GM23248 (cell line): ENCODE measurements around the gene TPCN1. TPM values are rescaled to one million over a fixed set of nuclear protein-coding genes. Genes with fewer than 3 reads are reported as not detected.

Experiments
- DNase-seq: peaks from one replicate; pipeline ENCODE4 v3.0.0-alpha.2; 2015
- H2AFZ ChIP-seq: fragments of 200-600 bp; sonication (generic); 2 replicates; pipeline ENCODE4 v1.6.1; 2016; ENCODE audit warnings: antibody characterized with exemption
- H3F3A ChIP-seq: fragments of 200-600 bp; sonication (generic); 2 replicates; pipeline ENCODE4 v1.6.1; 2016; ENCODE audit warnings: mild to moderate bottlenecking, antibody characterized with exemption, mixed run types; ENCODE audit not compliant: insufficient read depth
- H3K27ac ChIP-seq: fragments of 200-600 bp; sonication (generic); 2 replicates; pipeline ENCODE4 v1.5.1; 2016; ENCODE audit warnings: mild to moderate bottlenecking
- H3K27me3 ChIP-seq: fragments of 200-600 bp; sonication (generic); replicated peaks from 2 replicates; pipeline ENCODE4 v1.6.1; 2016; ENCODE audit warnings: mild to moderate bottlenecking; ENCODE audit not compliant: insufficient read depth
- H3K36me3 ChIP-seq: fragments of 200-600 bp; sonication (generic); 2 replicates; pipeline ENCODE4 v1.6.1; 2016; ENCODE audit warnings: low read depth, mild to moderate bottlenecking
- H3K4me1 ChIP-seq: fragments of 200-600 bp; sonication (generic); 2 replicates; pipeline ENCODE4 v1.6.1; 2016; ENCODE audit warnings: mild to moderate bottlenecking; ENCODE audit not compliant: insufficient read depth
- H3K4me2 ChIP-seq: fragments of 200-600 bp; sonication (generic); one replicate; pipeline ENCODE4 v1.6.1; 2016; ENCODE audit warnings: mild to moderate bottlenecking; ENCODE audit not compliant: unreplicated experiment
- H3K4me3 ChIP-seq: fragments of 200-600 bp; sonication (generic); 2 replicates; pipeline ENCODE4 v1.5.1; 2016; ENCODE audit warnings: mild to moderate bottlenecking
- H3K79me2 ChIP-seq: fragments of 200-600 bp; sonication (generic); 2 replicates; pipeline ENCODE4 v1.6.1; 2016; ENCODE audit warnings: mild to moderate bottlenecking; ENCODE audit not compliant: insufficient read depth
- H3K9ac ChIP-seq: fragments of 200-600 bp; sonication (generic); 2 replicates; pipeline ENCODE4 v1.6.1; 2016; ENCODE audit warnings: mild to moderate bottlenecking
- H3K9me2 ChIP-seq: fragments of 200-600 bp; sonication (generic); 2 replicates; pipeline ENCODE4 v1.6.1; 2016; ENCODE audit warnings: mixed run types, mild to moderate bottlenecking, moderate library complexity; ENCODE audit not compliant: insufficient read depth
- H3K9me3 ChIP-seq: fragments of 200-600 bp; sonication (generic); one replicate; pipeline ENCODE4 v1.6.1; 2017; ENCODE audit warnings: low read depth
- H4K20me1 ChIP-seq: fragments of 200-600 bp; sonication (generic); 2 replicates; pipeline ENCODE4 v1.6.0; 2016; ENCODE audit not compliant: insufficient read depth
- EZH2 ChIP-seq: fragments of 200-600 bp; sonication (generic); IDR thresholded peaks from 2 replicates; pipeline ENCODE4 v1.6.1; 2018; ENCODE audit warnings: antibody characterized with exemption, mild to moderate bottlenecking; ENCODE audit not compliant: insufficient read depth, poor library complexity, severe bottlenecking
- EZH2phosphoT487 ChIP-seq: fragments of 200-600 bp; sonication (generic); IDR thresholded peaks from 2 replicates; pipeline ENCODE4 v1.6.1; 2018; ENCODE audit warnings: antibody characterized with exemption, moderate library complexity, mild to moderate bottlenecking, low read depth; ENCODE audit not compliant: insufficient read depth
- WGBS, 2 experiments: methylation state at CpG; one replicate each; pipeline ENCODE4 v1.1.6; 2015 to 2017; ENCODE audit warnings: low lambda C conversion rate in 2 of 2, low coverage in 1 of 2; ENCODE audit errors: missing lambda C conversion rate in 2 of 2; 5-methylcytosine and 5-hydroxymethylcytosine counted together
- in situ Hi-C: fragments of 300-500 bp; cut with MboI; formaldehyde crosslinking; loops from 2 replicates; pipeline ENCODE4 v1.15.0; 2020
- polyA plus RNA-seq: library from polyadenylated mRNA; unstranded; fragments of >200 nt; fragmentation: Nextera tagmentation; extraction: Ambion mirVana; gene quantifications from 2 replicates; pipeline ENCODE4 v1.2.1, GENCODE V29; 2016
- total RNA-seq: library from RNA; depleted of rRNA; stranded (reverse); fragments of >200 nt; shearing (Covaris generic); gene quantifications from 2 replicates; pipeline ENCODE4 v1.2.3, GENCODE V29; 2014

Gene TPCN1
- total and polyA plus RNA-seq, 2 experiments from 2014 or later: 9.0 to 15.9 TPM

DNA sequence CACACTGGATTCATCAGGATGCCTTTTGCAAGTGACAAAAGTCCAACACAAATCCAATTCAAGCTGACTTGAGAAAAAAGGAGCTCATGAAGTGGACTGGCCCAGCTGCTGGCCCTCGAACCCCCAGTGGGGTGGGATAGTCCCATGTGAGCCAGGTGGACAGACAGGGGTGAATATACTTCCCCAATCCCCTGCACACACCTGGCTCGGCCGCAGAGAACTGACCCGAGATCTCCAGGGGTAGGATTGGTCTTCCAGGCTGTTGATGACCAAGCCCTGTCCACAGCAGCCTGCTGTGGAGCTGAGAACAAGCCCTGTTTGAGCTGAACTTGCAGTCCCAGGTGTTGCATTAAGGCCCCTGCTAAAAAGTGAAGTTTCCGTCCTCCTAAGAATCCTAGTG, 56.2 kb downstream of the TPCN1 start:
- Histone ChIP-seq H3K4me1 (peaks cover 2% of the 10 kb centered on the region; the same call in 1 of the 2 replicates), H3K36me3 (no peaks in the 10 kb centered on the region), H3K4me2 (no peak overlapping the region), H4K20me1 (no peaks in the 10 kb centered on the region), H2AFZ (no peak overlapping the region), H3K9me2 (no peaks in the 10 kb centered on the region), H3K4me3 (no peak overlapping the region), H3K9ac (no peak overlapping the region), H3K27me3 (no peaks in the 10 kb centered on the region), H3K79me2 (no peaks in the 10 kb centered on the region), H3F3A (0 out of 2 replicates have a peak, but pooled peaks cover 2% of the 10 kb centered on the region), H3K9me3 (no peaks in the 10 kb centered on the region), H3K27ac (no peak overlapping the region)
- in situ Hi-C loops: no loop called here
- DNase-seq: no peak
- TF ChIP-seq EZH2 (no peak), EZH2phosphoT487 (no peak)
- WGBS, 2 experiments: 87 to 93% methylated on average over 5 of the region's 5 CpGs

GRCh38 chr12:113278141-113278540, 56.9 kb downstream of the TPCN1 start:
- Histone ChIP-seq H3K9me2 (no peaks in the 10 kb centered on the region), H3K79me2 (no peaks in the 10 kb centered on the region), H3F3A (no peaks in the 10 kb centered on the region), H3K9ac (no peak overlapping the region), H3K9me3 (no peaks in the 10 kb centered on the region), H3K27me3 (no peaks in the 10 kb centered on the region), H3K4me3 (no peak overlapping the region), H2AFZ (no peak overlapping the region), H4K20me1 (no peaks in the 10 kb centered on the region), H3K4me2 (no peak overlapping the region), H3K27ac (no peak overlapping the region), H3K4me1 (no peaks in the 10 kb centered on the region), H3K36me3 (no peaks in the 10 kb centered on the region)
- DNase-seq: no peak
- WGBS, 2 experiments: 89 to 92% methylated on average over 8 of the region's 8 CpGs
- TF ChIP-seq EZH2phosphoT487: no peak
- TF ChIP-seq EZH2: no peak
- in situ Hi-C loops: no loop called here

GRCh38 chr12:113278633-113279032, 57.4 kb downstream of the TPCN1 start:
- no peak for DNase-seq
- H3K27me3 ChIP-seq: no peaks in the 10 kb centered on the region
- H3K36me3 ChIP-seq: no peaks in the 10 kb centered on the region
- 93 to 94% methylated on average over 5 of the region's 5 CpGs for WGBS, 2 experiments
- no peak overlapping the region for H3K27ac ChIP-seq
- H3K4me3 ChIP-seq: no peak overlapping the region
- H3K9me3 ChIP-seq: no peaks in the 10 kb centered on the region
- H3K4me1 ChIP-seq: no peaks in the 10 kb centered on the region
- H3K9me2 ChIP-seq: no peaks in the 10 kb centered on the region
- no peak overlapping the region for H3K9ac ChIP-seq
- in situ Hi-C loops: no loop called here
- no peaks in the 10 kb centered on the region for H4K20me1 ChIP-seq
- H3F3A ChIP-seq: no peaks in the 10 kb centered on the region
- no peak overlapping the region for H3K4me2 ChIP-seq
- H3K79me2 ChIP-seq: no peaks in the 10 kb centered on the region
- H2AFZ ChIP-seq: no peak overlapping the region
- no peak for TF ChIP-seq EZH2
- no peak for TF ChIP-seq EZH2phosphoT487

- H3K9ac ChIP-seq: no peak overlapping the region
- no peaks in the 10 kb centered on the region for H3K36me3 ChIP-seq
- no peaks in the 10 kb centered on the region for H3K27me3 ChIP-seq
- TF ChIP-seq EZH2phosphoT487 (no peak), EZH2 (no peak)
- in situ Hi-C loops: no loop called here
- no peak overlapping the region for H3K4me3 ChIP-seq
- H2AFZ ChIP-seq: no peak overlapping the region
- no peak overlapping the region for H3K4me2 ChIP-seq
- no peaks in the 10 kb centered on the region for H3K79me2 ChIP-seq
- no peaks in the 10 kb centered on the region for H3K4me1 ChIP-seq
- WGBS, 2 experiments: 85 to 87% methylated on average over 13 of the region's 13 CpGs
- no peaks in the 10 kb centered on the region for H4K20me1 ChIP-seq
- no peaks in the 10 kb centered on the region for H3K9me2 ChIP-seq
- no peaks in the 10 kb centered on the region for H3F3A ChIP-seq
- no peak overlapping the region for H3K27ac ChIP-seq
- no peak for DNase-seq
- no peaks in the 10 kb centered on the region for H3K9me3 ChIP-seq
These were observed 63.5 kb downstream of the TPCN1 start for GRCh38 chr12:113284751-113285150.
